HCT116 (cell line): Measurements from ENCODE around the gene NCLN. TPM values are rescaled to one million over a fixed set of nuclear protein-coding genes. Genes with fewer than 3 reads are reported as not detected.

Experiments used
- CBX3 ChIP-seq: IDR thresholded peaks from 2 replicates; pipeline ENCODE4 v1.6.1; 2012; ENCODE audit warnings: low read depth
- EZH2phosphoT487 ChIP-seq: fragments of 200-600 bp; IDR thresholded peaks from 2 replicates; pipeline ENCODE4 v1.6.1; 2018; ENCODE audit warnings: antibody characterized with exemption, borderline replicate concordance
- JUND ChIP-seq: IDR thresholded peaks from 2 replicates; pipeline ENCODE4 v1.6.1; 2012
- POLR2AphosphoS5 ChIP-seq: IDR thresholded peaks from 2 replicates; pipeline ENCODE4 v1.6.1; 2011; ENCODE audit warnings: mild to moderate bottlenecking, low read depth, low read length, moderate library complexity
- RAD21 ChIP-seq: IDR thresholded peaks from 2 replicates; pipeline ENCODE4 v1.6.1; 2012; ENCODE audit warnings: low read depth, mild to moderate bottlenecking
- SIN3A ChIP-seq: IDR thresholded peaks from 2 replicates; pipeline ENCODE4 v1.6.1; 2012; ENCODE audit warnings: low read depth
- ZNF274 ChIP-seq: fragments of 200-500 bp; sonication (Bioruptor generic); IDR thresholded peaks from 2 replicates; pipeline ENCODE4 v1.6.1; 2014; ENCODE audit warnings: mild to moderate bottlenecking, low read depth, low read length, inconsistent platforms
- total RNA-seq: library from RNA; stranded (reverse); gene quantifications from one replicate; pipeline ENCODE4 v1.2.1, GENCODE V29; 2021; ENCODE audit not compliant: unreplicated experiment
- TF ChIP-seq, protein P1 (sequence below), 3 experiments: fragments of 200-600 bp in 1 of 3; sonication (generic) in 1 of 3; IDR thresholded peaks in 2 of 3; conservative IDR thresholded peaks in 1 of 3; 2 replicates each; pipeline ENCODE4 v1.5.1; 2012 to 2017; ENCODE audit warnings: low read depth in 2 of 3, low read length in 2 of 3, antibody characterized with exemption in 1 of 3, borderline replicate concordance in 1 of 3, control low read depth in 1 of 3, mild to moderate bottlenecking in 1 of 3, mixed read lengths in 1 of 3, mixed run types in 1 of 3, moderate library complexity in 1 of 3; ENCODE audit not compliant: insufficient read depth in 1 of 3
- TF ChIP-seq, protein P2 (sequence below): IDR thresholded peaks from 2 replicates; pipeline ENCODE4 v1.6.1; 2012; ENCODE audit warnings: low read depth
- TF ChIP-seq, protein P3 (sequence below): IDR thresholded peaks from 2 replicates; pipeline ENCODE4 v1.6.1; 2012

The NCLN gene
- total RNA-seq, 1 experiment from 2014 or later: 119 TPM

DNA sequence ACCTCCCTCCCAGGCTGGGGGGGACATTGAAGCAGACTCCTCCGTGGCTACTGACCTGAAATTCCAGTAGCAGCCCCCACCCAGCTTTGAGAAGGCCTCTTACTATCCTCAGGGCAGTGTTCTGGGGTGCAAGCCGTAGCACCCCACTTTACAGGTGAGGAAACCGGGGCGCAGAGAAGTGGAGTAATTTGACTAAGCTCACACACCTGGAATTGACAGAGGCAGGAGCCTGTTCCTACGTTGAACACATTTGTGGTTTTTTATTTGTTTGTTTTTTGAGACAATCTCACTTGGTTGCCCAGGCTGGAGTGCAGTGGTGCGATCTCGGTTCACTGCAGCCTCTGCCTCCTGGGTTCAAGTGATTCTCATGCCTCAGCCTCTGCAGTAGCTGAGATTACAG, 21.8 kb upstream of the NCLN start (continued):
- TF ChIP-seq, protein P1, sequence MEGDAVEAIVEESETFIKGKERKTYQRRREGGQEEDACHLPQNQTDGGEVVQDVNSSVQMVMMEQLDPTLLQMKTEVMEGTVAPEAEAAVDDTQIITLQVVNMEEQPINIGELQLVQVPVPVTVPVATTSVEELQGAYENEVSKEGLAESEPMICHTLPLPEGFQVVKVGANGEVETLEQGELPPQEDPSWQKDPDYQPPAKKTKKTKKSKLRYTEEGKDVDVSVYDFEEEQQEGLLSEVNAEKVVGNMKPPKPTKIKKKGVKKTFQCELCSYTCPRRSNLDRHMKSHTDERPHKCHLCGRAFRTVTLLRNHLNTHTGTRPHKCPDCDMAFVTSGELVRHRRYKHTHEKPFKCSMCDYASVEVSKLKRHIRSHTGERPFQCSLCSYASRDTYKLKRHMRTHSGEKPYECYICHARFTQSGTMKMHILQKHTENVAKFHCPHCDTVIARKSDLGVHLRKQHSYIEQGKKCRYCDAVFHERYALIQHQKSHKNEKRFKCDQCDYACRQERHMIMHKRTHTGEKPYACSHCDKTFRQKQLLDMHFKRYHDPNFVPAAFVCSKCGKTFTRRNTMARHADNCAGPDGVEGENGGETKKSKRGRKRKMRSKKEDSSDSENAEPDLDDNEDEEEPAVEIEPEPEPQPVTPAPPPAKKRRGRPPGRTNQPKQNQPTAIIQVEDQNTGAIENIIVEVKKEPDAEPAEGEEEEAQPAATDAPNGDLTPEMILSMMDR (IDR thresholded peaks at IDR 0.05 in 2 of 3, conservative IDR thresholded peaks at IDR 0.05 in 1 of 3; ENCODE audit: borderline replicate concordance in 1 of 3, insufficient read depth in 1 of 3, low read depth in 2 of 3, low read length in 2 of 3): no peak
- TF ChIP-seq EZH2phosphoT487 (no peak), SIN3A (no peak), POLR2AphosphoS5 (no peak), RAD21 (no peak), CBX3 (no peak), ZNF274 (no peak), JUND (no peak)
- TF ChIP-seq, protein P2, sequence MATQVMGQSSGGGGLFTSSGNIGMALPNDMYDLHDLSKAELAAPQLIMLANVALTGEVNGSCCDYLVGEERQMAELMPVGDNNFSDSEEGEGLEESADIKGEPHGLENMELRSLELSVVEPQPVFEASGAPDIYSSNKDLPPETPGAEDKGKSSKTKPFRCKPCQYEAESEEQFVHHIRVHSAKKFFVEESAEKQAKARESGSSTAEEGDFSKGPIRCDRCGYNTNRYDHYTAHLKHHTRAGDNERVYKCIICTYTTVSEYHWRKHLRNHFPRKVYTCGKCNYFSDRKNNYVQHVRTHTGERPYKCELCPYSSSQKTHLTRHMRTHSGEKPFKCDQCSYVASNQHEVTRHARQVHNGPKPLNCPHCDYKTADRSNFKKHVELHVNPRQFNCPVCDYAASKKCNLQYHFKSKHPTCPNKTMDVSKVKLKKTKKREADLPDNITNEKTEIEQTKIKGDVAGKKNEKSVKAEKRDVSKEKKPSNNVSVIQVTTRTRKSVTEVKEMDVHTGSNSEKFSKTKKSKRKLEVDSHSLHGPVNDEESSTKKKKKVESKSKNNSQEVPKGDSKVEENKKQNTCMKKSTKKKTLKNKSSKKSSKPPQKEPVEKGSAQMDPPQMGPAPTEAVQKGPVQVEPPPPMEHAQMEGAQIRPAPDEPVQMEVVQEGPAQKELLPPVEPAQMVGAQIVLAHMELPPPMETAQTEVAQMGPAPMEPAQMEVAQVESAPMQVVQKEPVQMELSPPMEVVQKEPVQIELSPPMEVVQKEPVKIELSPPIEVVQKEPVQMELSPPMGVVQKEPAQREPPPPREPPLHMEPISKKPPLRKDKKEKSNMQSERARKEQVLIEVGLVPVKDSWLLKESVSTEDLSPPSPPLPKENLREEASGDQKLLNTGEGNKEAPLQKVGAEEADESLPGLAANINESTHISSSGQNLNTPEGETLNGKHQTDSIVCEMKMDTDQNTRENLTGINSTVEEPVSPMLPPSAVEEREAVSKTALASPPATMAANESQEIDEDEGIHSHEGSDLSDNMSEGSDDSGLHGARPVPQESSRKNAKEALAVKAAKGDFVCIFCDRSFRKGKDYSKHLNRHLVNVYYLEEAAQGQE: no peak
- TF ChIP-seq, protein P3, sequence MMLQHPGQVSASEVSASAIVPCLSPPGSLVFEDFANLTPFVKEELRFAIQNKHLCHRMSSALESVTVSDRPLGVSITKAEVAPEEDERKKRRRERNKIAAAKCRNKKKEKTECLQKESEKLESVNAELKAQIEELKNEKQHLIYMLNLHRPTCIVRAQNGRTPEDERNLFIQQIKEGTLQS: no peak
